ENCODE data around the gene FOXK2.

Gene FOXK2

GRCh38 chr17:82596837-82597672, 77.5 kb downstream of the FOXK2 start:
- no peak for DNase-seq (ENCODE audit: low read depth)
- no peak overlapping the region for H3K4me3 ChIP-seq (ENCODE audit: low read depth, low read length)
- TF ChIP-seq MYC (IDR thresholded peaks at IDR 0.05; ENCODE audit: low read depth, low read length): no peak
- TF ChIP-seq MAX (IDR thresholded peaks at IDR 0.05; ENCODE audit: low read depth, low read length): no peak

- no peak overlapping the region for H3K4me3 ChIP-seq (ENCODE audit: low read depth, low read length)
- no peak for DNase-seq (ENCODE audit: low read depth)
- TF ChIP-seq MYC (IDR thresholded peaks at IDR 0.05; ENCODE audit: low read depth, low read length) (no peak), POLR2A (IDR thresholded peaks at IDR 0.05; ENCODE audit: extremely low read depth, insufficient read length) (no peak), CTCF (IDR thresholded peaks at IDR 0.05; ENCODE audit: low read depth, low read length) (no peak), MAX (IDR thresholded peaks at IDR 0.05; ENCODE audit: low read depth, low read length) (no peak)
Measured at GRCh38 chr17:82598256-82599119, 79.0 kb downstream of the FOXK2 start.

GRCh38 chr17:82599674-82600661, 80.4 kb downstream of the FOXK2 start:
- TF ChIP-seq MYC (IDR thresholded peaks at IDR 0.05; ENCODE audit: low read depth, low read length): no peak
- TF ChIP-seq CTCF (IDR thresholded peaks at IDR 0.05; ENCODE audit: low read depth, low read length): no peak
- no peak for TF ChIP-seq MAX (IDR thresholded peaks at IDR 0.05; ENCODE audit: low read depth, low read length)
- no peak for DNase-seq (ENCODE audit: low read depth)

GRCh38 chr17:82600731-82601446, 81.4 kb downstream of the FOXK2 start:
- no peak for TF ChIP-seq MYC (IDR thresholded peaks at IDR 0.05; ENCODE audit: low read depth, low read length)
- TF ChIP-seq CTCF (IDR thresholded peaks at IDR 0.05; ENCODE audit: low read depth, low read length): no peak
- no peak for TF ChIP-seq POLR2A (IDR thresholded peaks at IDR 0.05; ENCODE audit: extremely low read depth, insufficient read length)
- no peak for TF ChIP-seq MAX (IDR thresholded peaks at IDR 0.05; ENCODE audit: low read depth, low read length)
- no peak for DNase-seq (ENCODE audit: low read depth)
- H3K4me3 ChIP-seq (ENCODE audit: low read depth, low read length): no peak overlapping the region

More at GRCh38 chr17:82599674-82600661, 80.4 kb downstream of the FOXK2 start:
- no peak overlapping the region for H3K4me3 ChIP-seq (ENCODE audit: low read depth, low read length)

GRCh38 chr17:82601447-82602000, 82.0 kb downstream of the FOXK2 start:
- TF ChIP-seq POLR2A (IDR thresholded peaks at IDR 0.05; ENCODE audit: extremely low read depth, insufficient read length) (no peak), MYC (IDR thresholded peaks at IDR 0.05; ENCODE audit: low read depth, low read length) (no peak), MAX (IDR thresholded peaks at IDR 0.05; ENCODE audit: low read depth, low read length) (no peak), CTCF (IDR thresholded peaks at IDR 0.05; ENCODE audit: low read depth, low read length) (no peak)
- no peak overlapping the region for H3K4me3 ChIP-seq (ENCODE audit: low read depth, low read length)
- DNase-seq (ENCODE audit: low read depth): no peak

Measured in NB4 (cell line).